ENCODE measurements around the gene NECTIN1.

The NECTIN1 gene

DNA sequence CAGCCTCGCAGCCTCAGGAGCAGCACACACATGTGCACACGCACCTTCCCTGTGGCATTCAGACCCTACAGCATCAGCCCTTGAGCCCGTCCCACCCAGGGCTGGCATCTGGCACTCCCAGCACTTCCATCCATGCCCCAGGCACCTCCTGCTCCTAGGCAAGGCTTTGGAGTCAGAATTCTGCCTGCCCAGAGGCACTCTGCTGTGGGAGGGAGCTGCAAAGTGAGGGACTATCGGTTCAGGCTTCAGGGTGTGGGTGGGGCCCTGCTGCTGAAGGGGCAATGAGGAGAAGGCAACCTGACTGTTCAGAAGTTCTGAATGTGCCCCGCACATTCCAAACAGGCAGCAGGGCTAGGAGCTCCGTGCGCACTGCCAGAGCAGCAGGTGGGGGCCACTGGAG, 39.7 kb downstream of the NECTIN1 start:
- TF ChIP-seq, protein P1, sequence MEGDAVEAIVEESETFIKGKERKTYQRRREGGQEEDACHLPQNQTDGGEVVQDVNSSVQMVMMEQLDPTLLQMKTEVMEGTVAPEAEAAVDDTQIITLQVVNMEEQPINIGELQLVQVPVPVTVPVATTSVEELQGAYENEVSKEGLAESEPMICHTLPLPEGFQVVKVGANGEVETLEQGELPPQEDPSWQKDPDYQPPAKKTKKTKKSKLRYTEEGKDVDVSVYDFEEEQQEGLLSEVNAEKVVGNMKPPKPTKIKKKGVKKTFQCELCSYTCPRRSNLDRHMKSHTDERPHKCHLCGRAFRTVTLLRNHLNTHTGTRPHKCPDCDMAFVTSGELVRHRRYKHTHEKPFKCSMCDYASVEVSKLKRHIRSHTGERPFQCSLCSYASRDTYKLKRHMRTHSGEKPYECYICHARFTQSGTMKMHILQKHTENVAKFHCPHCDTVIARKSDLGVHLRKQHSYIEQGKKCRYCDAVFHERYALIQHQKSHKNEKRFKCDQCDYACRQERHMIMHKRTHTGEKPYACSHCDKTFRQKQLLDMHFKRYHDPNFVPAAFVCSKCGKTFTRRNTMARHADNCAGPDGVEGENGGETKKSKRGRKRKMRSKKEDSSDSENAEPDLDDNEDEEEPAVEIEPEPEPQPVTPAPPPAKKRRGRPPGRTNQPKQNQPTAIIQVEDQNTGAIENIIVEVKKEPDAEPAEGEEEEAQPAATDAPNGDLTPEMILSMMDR (IDR thresholded peaks at IDR 0.05; ENCODE audit: control insufficient read depth, insufficient read depth, low read depth, low read length, missing control alignments), result no peak
- no peak for DNase-seq (ENCODE audit: low read depth)
- H3K4me3 ChIP-seq (ENCODE audit: control insufficient read depth, low read depth, low read length), result no peak overlapping the region

DNA sequence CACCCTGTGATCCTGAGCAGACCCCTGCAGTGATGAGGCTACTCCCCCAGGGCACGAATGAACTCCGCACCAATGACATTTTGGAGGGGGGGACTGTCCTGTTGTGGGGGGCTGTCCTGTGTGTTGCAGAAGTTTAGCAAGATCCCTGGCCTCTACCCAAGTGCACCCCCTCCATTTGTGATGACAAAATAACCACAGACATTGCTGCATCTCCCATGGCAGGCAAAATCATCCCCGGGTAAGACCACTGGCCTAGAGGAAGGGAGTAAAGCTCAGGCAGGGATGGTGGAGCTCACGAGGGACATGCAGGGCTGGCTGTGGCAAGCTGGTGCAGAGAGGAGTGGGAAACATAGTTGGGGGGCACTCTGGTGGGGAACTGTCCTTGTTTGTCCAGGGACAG, 40.6 kb downstream of the NECTIN1 start:
- no peak overlapping the region for H3K4me3 ChIP-seq (ENCODE audit: control insufficient read depth, low read depth, low read length)
- TF ChIP-seq, protein P1 (IDR thresholded peaks at IDR 0.05; ENCODE audit: control insufficient read depth, insufficient read depth, low read depth, low read length, missing control alignments), result no peak
- no peak for DNase-seq (ENCODE audit: low read depth)

DNA sequence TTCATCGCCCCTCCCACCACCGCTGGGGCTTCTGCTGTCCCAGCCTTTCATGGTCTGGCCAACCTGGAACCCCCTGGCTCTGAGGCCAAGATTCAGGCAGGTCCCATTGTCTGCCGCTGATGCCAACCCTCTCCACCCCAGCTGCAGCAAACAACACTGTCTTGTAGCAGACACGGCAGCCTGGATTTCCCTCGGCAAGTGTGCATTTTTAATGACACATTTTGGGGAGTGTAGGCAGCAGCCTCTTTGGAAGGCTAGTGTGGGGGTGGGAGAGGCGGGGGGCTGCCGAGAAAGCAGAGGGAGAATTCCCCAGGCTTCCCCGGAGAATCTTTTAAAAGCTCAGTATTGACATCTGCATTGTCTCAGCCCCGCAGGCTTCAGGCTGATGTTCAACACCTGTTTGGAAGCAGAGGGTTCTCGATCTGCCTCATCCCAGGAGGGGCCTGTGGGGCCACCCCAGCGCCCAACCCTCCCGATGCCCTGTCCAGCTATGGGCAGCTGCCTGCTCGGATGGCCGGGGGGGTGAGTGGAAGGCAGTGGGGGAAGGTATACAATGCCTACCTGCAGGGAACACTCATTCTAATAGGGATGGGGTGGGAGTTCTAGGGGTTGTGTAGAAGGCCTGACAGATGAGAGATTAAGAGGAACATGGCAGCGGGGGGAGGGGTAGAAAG, 41.5 kb downstream of the NECTIN1 start:
- TF ChIP-seq, protein P1 (IDR thresholded peaks at IDR 0.05; ENCODE audit: control insufficient read depth, insufficient read depth, low read depth, low read length, missing control alignments), result no peak
- H3K4me3 ChIP-seq (ENCODE audit: control insufficient read depth, low read depth, low read length), result no peak overlapping the region
- no peak for DNase-seq (ENCODE audit: low read depth)

DNA sequence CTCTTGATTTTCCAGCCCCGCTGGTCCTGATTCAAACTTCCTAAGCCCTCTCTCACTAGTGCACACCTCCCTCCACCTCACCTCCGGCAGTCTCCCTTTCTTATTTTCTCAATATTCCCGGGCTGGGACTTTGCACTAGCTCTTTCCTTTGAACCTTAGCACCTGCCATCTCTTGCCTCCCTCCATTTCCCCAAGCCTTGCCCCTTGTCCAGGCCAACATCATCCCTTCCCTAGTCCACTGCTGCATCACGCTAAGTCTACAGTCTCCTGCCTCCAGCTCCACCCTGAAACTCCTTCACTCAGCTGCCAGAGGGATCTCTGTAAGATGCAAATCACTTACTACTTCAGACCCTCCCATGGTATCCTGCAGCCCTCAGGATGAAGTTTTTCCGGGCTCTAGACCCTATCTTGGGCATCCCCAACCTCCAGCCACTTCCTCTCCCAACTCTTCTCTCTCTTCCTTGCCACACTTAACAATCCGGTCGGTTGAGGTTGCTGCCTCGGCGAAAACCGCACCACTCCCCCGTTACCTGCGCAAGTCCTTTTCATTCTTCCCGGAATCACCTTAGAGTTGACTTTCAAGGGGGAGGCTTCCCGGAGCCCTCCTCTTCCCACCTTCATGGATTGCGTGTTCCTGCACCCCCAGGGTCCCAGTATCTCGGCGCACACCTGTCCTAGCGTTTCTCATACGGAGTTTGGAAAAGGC, 42.7 kb downstream of the NECTIN1 start:
- H3K4me3 ChIP-seq (ENCODE audit: control insufficient read depth, low read depth, low read length), result no peak overlapping the region
- TF ChIP-seq, protein P1 (IDR thresholded peaks at IDR 0.05; ENCODE audit: control insufficient read depth, insufficient read depth, low read depth, low read length, missing control alignments), result no peak
- no peak for DNase-seq (ENCODE audit: low read depth)

DNA sequence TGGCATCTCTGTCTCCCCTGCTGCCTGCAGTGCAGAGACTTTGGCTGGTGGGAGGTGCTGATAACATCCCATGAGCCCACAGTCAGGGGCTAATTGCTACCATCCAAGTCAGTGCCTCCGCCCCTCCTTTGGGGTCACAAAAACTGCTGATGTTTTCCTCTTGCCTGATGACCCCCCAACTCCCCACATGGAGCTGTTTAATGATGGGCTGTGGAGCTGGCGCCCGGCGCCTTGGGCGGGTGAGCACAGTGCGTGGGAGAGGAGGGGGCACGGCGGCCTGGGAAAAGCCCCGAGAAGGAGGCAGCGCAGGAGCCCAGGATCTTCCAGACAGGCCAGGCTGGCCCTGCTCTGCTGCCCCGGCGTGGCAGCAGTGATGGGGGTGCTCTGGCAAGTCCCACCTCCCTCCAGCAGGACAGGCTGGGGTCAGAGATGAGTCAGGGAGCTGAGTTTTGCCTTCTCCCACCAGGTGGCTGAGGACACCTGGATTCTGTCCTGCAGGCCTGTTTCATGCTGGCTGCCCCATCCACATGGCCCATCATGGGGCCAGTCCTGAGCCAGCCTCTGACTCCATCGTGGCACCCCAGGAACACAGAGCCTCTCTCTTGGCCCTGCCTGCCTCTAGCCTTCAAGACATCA, 43.8 kb downstream of the NECTIN1 start:
- H3K4me3 ChIP-seq (ENCODE audit: control insufficient read depth, low read depth, low read length), result no peak overlapping the region
- TF ChIP-seq, protein P1 (IDR thresholded peaks at IDR 0.05; ENCODE audit: control insufficient read depth, insufficient read depth, low read depth, low read length, missing control alignments), result no peak
- DNase-seq (ENCODE audit: low read depth), result no peak

DNA sequence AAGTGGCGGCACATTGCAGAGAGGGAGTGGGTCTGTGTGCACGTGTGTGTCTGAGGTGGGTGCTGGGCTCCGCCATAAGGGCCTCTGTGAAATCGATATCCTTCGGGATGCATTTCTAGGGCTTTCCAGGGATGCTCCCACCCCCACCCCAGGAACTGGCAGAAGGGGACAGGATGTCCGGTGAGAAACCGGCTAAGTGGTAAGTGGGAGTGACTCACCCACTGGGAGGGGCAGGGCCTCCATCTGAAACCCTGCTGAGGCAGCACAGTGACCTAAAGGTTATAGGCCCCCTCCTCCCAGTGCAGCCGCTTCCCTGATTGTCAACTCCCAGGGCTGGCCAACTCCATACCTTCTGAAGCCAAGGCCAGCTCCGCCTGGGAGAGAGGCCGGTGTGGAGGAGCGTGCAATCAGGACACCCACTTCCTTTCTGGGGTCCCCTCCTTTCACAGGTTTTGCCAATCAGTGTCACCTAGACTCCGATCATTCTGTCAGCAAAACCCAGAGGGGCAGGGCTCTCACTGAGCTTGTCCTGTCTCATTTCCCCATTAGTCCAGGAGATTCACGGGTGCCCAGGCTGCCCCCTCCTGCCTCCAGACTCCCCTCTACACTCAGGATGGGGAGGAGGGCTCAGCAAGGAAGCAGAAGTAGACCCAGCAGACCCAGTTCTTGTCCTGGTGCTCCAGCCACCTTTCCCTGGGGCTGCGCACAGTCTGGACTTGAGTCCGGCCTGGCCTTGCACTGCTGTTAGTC, 44.5 kb downstream of the NECTIN1 start:
- TF ChIP-seq, protein P1 (IDR thresholded peaks at IDR 0.05; ENCODE audit: control insufficient read depth, insufficient read depth, low read depth, low read length, missing control alignments), result no peak
- no peak overlapping the region for H3K4me3 ChIP-seq (ENCODE audit: control insufficient read depth, low read depth, low read length)
- DNase-seq (ENCODE audit: low read depth), result no peak

Measured in AG09309 (cell line).